ENCODE data around the gene TGIF1.
A peak's percentile ranks its signal among the peaks of the same experiment; 100 is the strongest.
"Not testable (repeated sequence)": the region's sequence is repeated elsewhere in the genome, so short reads cannot be mapped to it uniquely, and the experiment has no call there.

TGIF1 gene

GRCh38 chr18:3455907-3456685, 6.1 kb downstream of the TGIF1 start:
- DNase-seq (ENCODE audit: low spot score) = peak; percentile 31

GRCh38 chr18:3456686-3457069, 6.7 kb downstream of the TGIF1 start:
- DNase-seq (ENCODE audit: low spot score) = no peak

- DNase-seq (ENCODE audit: low spot score) = no peak
Observed at GRCh38 chr18:3457261-3457724, 7.3 kb downstream of the TGIF1 start.

GRCh38 chr18:3458378-3458777, 8.4 kb downstream of the TGIF1 start:
- DNase-seq (ENCODE audit: low spot score) = no peak

- DNase-seq (ENCODE audit: low spot score) = no peak
Observed at GRCh38 chr18:3458952-3459853, 9.2 kb downstream of the TGIF1 start.

DNA sequence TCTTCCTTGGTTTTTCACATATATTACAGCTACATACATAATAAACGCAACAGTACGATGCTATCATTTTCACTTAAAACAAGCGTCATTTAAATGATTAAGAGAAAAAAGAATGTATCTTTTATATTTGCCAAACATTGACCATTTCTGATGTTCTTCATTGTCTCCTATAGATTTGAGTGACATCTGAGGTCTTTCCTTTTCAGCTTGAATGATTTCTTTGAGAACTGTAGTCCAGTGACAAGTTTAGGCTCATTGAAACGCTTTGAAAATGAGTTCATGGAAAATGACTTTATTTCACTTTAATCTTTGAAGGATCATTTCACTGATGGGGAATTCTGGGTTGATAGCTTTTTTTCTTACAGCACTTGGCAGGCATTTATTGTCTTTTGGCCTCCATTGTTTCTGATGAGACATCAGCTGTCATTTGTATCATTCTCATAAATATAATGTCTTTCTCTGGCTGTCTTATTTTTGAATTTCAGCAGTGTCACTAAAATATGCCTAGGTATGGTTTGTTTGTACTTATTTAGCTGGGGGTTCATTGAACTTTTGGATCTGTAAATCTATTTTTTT, 10.9 kb downstream of the TGIF1 start:
- no peak for DNase-seq (ENCODE audit: low spot score)

- DNase-seq (ENCODE audit: low spot score) = no peak
Observed at GRCh38 chr18:3461704-3462103, 11.7 kb downstream of the TGIF1 start.

DNA sequence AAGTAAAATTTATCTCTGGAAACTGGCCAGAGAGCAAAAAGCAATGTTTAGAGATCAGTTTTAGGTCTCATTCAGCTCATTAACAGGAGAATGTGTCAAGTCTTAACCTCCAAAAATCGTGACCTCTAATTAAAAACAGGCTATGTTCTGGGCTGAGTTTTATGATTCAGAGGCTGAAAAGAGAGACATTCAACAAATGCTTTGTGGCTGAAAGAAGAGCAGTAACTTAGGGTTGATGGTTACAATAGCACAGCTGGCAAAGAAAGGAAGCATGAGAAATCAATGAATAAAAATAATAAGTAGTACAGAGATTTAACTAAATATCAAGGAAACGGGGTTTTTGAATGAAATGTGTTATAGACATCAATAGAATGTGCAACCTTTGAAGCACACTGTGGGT, 13.1 kb downstream of the TGIF1 start:
- DNase-seq (ENCODE audit: low spot score) = peak; percentile 55

- DNase-seq (ENCODE audit: low spot score) = peak; percentile 82
Observed at GRCh38 chr18:3466045-3466444, 16.1 kb downstream of the TGIF1 start.

DNA sequence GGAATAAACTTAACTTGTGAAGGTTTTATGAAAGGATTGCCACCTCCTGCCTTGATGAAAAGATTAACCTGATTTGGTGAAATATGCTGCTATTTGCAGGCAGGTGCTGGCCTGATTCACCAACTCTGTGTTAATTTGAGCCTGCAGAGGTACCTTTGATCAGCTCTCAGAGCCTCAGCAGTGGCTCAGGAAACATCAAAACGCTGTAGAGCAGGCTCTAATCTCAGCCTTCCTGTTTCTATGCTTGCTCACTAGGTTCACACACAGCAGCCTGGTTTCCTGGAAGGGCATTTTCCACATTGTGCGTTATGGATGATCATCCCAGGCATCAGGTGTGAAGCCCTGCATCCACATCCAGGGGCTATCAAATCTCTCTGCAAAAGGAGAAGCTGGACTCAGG, 16.9 kb downstream of the TGIF1 start:
- DNase-seq (ENCODE audit: low spot score) = no peak

- no peak for DNase-seq (ENCODE audit: low spot score)
Observed at GRCh38 chr18:3468066-3468705, 18.2 kb downstream of the TGIF1 start.

DNA sequence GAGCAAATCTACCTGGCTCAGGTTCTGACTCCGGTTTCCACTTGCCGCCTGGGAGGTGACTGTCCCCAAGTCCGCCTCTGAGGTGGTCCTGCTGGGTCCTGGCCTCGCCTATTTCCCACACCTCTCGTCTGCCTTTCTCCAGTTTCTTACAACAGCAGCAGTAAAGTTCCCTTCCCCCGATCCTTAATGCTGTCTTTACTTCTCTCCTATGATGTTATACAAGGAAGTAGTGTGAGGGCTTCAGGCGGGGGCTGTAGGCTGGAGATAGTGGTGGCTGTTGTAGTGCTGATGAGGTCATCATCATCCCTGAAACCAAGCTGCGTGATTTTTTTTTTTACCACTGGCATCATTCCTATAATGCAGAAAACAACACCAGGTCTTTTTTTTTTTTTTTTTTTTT, 18.9 kb downstream of the TGIF1 start:
- DNase-seq (ENCODE audit: low spot score) = no peak

DNA sequence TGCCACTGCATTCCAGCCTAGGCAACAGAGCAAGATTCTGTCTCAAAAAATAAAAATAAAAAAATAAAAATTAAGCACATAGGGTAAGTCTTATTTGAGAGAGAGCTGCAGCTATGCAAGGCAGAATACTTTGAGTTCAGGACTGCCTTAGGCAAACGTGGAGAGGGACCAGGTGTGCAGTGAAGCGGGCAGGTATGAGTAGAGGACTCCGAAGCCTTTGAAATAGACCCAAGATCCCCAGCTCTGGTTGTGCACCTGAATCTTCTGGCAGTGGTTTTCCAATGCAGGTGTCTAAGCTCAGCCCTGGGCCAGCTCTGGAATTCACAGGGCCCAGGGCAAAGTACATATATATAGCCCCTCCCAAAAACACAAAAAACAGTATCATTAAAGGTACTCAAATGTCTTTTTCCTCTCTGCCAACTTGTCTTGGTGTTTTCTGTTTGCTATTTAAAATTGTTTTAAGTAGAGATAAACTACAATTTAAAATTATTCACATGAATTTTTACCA, 21.2 kb downstream of the TGIF1 start:
- no peak for DNase-seq (ENCODE audit: low spot score)

- not testable (repeated sequence) for DNase-seq (ENCODE audit: low spot score)
Observed at GRCh38 chr18:3472121-3472520, 22.1 kb downstream of the TGIF1 start.

- DNase-seq (ENCODE audit: low spot score) = no peak
Observed at GRCh38 chr18:3472681-3473544, 22.9 kb downstream of the TGIF1 start.

DNA sequence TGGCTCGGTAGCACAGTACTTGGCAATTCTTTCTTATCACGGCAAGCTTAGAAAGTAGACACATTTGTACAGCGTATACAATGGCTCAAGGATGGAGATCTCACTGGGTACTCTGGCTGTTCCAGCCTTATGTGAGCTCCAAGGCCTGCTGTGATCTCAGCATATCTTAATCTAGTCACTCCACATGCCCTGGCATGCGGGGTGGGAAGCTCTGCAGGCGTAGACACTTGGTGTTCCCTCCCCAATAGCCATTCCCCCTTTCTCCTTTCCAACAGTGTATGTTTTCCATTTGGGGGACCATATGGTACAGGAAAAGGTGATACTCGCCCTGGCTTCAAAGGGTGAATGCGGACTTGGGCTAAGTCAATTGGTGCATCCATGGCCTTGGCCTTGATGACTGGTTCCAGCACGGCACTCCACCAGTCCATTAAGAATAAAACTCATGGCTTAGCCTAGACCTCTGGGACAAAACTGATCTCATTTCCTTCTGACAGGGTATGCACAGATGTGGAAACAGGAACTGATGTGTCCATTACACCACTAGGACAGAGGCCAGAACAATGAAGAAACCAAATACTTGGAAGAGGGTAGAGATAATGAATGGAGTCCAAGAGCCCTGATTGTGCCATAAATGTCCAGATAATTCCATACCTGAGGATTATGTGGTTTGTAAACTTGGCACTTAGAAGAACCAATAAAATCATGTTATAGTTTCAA, 28.4 kb downstream of the TGIF1 start:
- DNase-seq (ENCODE audit: low spot score) = no peak

GRCh38 chr18:3479978-3480509, 30.1 kb downstream of the TGIF1 start:
- no peak for DNase-seq (ENCODE audit: low spot score)

- no peak for DNase-seq (ENCODE audit: low spot score)
Observed at GRCh38 chr18:3480827-3481573, 31.0 kb downstream of the TGIF1 start.

DNA sequence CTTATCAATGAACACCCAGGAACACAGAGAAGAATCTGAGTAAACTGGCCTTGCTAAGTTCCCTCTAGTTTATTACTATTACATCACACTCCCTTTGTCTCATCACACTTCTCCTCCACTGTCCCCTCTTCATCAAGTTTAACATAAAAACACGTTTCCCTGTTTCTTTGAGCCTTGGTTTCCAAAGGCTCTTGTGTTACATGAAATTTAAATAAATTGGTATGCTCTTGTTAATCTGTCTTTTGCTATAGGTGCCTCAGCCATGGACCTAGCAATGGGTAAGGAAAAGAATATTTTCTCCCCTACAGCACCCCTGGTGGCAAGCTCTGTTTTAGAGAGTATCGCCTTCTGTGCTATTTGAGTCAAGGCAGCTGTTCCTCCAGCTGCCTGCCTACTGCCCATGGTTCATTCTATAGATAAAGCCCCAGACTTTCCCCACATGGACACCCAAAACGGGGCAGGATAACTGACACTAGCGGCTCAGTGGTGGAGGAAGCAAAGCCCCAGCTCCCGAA, 31.8 kb downstream of the TGIF1 start:
- DNase-seq (ENCODE audit: low spot score) = peak; percentile 47

All from AG08395 (cell line).